HG03108 (cell line): ENCODE results near the gene OR4F6.

Experiments used
- ATAC-seq: cut with Tn5 transposase; IDR thresholded peaks from one replicate; pipeline ENCODE4 v1.9.1; 2021; ENCODE audit warnings: moderate library complexity; ENCODE audit not compliant: unreplicated experiment

The OR4F6 gene

DNA sequence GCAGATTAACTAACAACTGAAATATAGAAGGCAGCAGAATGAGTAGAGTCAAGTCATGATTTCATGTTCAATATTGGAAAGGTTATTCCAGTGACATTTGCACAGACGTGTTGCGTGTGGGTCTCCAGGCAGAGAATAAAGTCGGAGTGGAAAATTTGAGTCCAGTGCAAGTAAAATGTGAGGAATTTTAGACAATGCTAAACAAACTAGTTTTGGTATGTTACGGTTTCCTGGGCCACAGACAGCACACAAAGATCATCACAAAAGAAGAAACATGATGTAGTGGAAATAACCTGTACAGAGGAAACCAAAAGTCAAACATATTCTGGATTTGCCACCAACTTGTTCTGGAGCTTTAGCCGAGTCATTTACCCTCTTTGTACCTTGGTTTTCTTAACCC lies 367 bp downstream of the OR4F6 start:
- ATAC-seq = no peak

DNA sequence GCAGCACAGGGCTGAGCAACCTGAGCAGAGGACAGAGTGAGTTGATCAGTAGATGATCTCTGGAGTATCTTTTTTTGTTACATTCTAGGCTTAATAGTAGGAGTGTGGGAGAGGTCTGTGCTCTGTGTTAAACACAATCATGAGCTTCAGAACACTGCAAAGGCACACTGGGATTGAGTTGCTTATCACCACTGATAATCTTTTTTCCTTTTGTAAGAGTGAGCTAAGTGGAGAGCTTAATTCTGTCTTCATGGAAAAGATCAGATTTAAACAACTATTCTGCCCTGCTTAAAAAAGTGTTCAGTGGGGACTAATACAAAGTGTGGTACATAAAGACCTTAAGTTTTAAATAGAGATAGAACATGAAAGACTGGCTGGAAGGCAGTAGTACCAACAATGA lies 1.1 kb downstream of the OR4F6 start:
- no peak for ATAC-seq

DNA sequence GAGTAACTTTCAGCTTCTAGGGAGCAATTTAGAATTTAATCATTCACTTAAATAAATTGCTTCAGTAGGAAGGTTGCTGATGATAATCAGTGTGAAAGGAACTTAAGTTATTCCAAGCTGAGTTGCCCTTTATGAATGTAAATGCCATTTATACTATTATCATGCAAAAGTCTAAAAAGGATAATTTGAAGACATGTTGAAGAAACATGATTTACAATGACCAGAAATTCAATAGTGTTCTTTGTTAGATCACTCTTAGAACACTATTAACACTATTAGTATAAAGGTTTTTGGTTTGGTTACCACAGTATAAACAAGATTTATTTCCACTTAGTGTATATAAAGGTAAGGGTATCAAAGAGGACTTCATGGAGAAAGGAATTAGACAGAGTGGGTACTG lies 1.6 kb downstream of the OR4F6 start:
- no peak for ATAC-seq

DNA sequence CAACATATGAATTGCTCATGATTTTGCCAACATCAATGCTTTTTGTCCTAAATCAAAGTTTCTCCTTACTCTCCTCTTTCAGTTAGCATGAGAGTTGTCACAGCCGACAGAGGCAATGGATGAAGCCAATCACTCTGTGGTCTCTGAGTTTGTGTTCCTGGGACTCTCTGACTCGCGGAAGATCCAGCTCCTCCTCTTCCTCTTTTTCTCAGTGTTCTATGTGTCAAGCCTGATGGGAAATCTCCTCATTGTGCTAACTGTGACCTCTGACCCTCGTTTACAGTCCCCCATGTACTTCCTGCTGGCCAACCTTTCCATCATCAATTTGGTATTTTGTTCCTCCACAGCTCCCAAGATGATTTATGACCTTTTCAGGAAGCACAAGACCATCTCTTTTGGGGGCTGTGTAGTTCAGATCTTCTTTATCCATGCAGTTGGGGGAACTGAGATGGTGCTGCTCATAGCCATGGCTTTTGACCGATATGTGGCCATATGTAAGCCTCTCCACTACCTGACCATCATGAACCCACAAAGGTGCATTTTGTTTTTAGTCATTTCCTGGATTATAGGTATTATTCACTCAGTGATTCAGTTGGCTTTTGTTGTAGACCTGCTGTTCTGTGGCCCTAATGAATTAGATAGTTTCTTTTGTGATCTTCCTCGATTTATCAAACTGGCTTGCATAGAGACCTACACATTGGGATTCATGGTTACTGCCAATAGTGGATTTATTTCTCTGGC lies 2.5 kb downstream of the OR4F6 start:
- no peak for ATAC-seq

DNA sequence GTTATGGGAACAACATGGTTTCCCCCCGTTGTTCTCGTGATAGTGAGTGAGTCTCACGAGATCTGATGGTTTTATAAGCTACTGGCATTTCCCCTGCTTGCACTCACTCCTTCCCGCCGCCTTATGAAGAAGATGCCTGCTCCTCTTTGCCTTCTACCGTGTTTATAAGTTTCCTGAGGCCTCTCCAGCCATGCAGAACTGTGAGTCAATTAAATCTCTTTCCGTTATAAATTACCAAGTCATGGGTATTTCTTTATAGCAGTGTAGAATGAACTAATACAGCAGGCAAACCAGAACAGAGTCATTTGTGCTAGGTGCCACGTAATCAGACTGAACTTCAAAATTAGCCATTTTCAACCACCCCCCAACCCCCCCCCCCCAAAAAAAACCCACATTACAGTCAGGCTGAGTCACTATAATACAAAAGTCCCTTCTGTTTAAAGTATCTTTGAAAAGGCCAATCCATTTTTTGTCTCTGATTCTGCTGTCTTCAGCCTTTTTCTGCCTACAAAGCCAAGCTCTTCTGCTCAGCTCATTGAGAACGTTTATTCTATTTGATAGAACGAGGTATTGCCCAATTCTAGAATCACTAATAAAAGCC lies 4.1 kb downstream of the OR4F6 start:
- ATAC-seq = no peak

DNA sequence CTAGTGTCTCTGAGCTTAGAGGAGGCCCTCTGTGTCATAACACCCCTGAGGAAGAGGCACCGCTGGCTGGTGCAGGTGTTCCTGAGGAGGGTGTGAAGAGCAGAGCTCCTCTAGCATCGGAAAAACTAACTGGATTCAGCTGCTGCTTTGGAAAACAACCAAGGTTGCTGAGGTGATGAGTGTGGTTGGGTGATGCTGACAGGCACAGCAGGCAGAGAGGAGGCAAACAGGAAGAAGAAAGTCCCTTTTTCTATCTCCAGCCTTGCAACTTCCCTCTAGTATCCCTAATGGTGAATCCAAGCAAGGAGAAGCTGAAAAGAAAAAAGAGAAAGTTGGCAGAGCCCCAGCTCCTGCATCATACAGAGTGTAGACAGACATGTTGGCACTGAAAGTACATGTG lies 4.9 kb downstream of the OR4F6 start:
- no peak for ATAC-seq

DNA sequence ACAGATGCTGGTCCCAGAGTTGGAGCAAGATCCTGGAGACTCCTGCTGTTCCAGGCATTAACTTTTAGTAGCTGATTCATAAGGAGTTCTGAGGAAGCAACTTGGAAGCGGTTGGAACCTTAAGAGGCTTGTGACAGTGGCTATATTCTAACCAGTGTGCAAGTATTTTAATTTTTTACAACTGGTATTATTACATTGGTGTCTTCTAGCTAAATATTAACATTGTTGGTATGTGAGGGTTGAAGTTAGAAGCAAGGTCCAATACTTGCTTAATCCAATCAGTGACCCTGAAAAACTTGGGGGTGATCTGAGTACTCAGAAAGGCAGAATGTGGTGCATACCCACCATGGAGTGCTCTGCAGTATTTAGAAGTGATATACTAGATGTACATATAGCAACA lies 7.1 kb downstream of the OR4F6 start:
- ATAC-seq = no peak

DNA sequence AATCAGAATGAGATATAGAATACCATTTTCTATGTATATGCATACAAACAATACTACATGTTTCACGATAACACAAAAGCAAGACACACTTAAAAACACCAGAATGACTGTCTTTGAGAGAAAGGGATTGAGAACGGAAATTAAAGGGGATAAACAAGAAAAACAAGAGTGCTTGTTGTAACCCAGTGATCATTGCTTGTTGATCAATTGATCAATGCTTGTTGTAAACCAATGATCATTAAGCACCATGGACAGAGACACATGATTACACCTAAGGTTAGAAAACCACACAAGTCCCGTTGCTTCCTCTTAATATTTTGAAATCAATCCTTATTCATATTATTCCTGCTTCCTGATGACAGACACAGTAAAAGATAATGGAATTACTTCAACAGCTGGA lies 7.6 kb downstream of the OR4F6 start:
- ATAC-seq = no peak

DNA sequence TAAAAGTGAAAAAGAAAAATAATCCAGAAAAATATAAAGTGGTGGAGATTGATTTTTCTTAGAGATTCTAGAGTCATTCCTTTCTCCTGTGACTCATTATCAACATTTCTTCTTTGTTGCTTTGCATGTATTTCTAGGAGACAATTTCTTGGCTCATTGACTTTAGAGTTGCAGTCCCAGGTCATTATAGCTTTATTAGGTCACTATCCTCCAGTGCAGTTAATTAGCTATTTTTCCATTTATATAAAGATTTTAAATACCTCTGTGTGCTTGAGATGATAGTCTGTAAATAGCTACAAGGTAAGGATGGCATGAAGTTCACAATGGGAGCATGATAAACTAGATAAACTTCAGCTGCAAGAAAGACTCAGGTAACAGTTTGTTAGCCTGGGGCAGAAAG lies 8.6 kb downstream of the OR4F6 start, which contains the start of gene OR4F15:
OR4F15 (plus strand) TSS at position 301 of the 400 bp plus-strand sequence. CDS start 5,985 bp downstream, outside the sequence.
- ATAC-seq = no peak

DNA sequence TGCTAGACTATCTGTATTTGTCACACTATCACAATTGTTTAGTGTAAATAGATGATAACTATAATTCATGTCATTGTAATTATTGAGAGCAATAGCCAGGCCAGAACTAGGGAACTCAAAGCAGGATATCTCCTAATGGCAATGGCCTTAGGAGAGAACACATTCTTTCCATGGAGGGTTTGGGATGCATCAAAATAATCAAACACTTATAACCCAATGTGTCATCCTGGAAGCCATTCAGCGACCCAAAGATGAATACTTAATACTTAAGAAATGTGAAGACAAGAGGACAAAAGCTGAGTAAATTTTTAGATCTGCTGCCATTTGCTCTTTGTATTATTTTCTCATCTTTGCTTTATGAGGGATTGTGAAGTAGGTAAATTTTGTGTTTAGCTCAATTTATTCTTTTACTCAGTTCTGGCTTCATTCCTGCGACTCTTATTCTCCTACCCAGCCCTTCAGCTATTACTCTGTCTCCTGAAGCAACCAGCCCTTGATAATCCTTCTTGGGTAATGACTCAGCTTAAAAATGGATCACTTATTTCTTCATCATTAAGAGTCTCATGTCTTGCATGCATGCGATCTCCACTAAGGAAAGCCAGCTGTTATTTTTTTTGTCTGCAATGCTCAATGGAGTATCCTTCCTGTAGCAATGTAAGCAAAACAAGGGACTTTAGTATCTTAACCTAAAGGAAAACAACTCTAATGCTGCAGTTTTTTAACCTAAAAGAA lies 10.7 kb downstream of the OR4F6 start:
- no peak for ATAC-seq

DNA sequence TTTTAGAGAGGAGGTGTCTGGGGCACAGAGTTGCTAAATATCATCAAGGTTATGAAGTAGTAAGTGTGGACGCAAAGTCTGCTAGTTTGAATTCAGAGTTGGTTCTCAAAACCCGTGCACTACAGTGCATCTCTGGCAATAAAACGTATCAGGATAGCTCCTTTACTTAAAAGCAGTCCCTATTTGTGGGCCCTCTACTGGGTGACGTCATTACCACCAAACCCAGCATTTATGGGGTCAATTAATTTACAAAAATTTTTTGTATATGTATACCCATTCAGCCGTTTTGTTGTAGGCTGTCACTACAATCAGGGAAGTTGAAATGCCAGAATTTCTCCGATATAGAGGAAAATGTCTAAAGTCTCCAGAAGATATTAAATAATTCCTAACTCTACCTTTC lies 17.5 kb downstream of the OR4F6 start:
- no peak for ATAC-seq

DNA sequence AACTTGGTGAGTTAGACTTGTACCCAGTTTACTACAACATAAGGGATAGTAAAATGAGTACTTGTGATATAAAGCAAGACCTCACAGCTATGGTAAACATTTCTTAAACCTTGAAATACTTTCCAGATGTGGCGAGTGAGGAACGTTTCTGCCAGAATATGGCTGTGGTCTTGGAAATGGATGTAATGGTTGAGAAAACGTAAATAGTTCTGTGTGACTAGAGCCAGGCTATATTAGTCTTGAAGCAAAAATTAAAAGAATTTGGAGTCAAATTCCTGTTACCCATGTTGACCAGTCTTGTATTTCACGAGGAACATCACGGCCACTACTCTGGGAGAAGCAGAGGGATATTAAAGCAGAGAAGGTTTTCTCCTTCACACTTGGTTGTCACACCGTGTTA lies 23.9 kb downstream of the OR4F6 start:
- ATAC-seq = no peak

DNA sequence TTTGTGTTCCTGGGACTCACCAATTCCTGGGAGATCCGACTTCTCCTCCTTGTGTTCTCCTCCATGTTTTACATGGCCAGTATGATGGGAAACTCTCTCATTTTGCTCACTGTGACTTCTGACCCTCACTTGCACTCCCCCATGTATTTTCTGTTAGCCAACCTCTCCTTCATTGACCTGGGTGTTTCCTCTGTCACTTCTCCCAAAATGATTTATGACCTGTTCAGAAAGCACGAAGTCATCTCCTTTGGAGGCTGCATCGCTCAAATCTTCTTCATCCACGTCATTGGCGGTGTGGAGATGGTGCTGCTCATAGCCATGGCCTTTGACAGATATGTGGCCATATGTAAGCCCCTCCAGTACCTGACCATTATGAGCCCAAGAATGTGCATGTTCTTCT lies 25.5 kb downstream of the OR4F6 start:
- no peak for ATAC-seq

DNA sequence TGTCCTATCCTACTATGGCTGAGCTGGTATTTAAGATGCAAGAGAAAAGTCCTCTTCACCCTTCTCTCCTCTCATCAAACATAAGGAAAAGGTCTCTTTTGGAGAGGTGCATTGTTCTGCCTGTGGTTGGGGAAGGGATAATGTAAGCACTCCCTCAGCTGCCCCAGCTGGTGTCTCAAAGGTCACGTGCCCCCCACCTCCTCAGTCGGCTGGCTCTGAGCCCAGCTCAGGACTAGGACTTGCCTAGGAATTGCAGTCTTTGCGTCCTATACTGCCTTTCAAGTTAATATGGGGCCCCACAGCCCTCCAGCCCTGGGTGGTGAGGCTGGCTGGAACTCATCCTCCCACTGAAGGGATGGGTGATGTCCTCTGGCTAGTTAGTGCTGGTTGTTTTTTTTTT lies 38.3 kb downstream of the OR4F6 start:
- ATAC-seq = no peak

DNA sequence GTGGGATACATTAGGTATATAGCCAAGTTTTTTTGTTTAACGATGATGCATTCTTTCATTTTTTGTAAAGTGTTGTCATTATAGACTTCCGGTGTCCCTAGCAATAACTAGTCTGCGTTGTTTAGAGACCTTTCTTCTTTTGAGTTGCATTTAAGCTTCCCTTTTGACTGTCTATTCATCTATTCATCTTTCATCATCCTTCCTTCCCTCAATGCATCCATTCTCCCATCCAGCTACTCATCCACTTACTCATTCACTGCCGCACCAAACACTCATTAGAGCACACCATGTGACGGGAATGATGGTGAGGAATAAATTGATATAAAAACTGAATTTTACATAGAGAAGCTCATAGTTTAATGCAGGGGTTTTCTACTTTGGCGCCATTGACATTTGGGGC lies 41.6 kb downstream of the OR4F6 start:
- ATAC-seq = no peak

DNA sequence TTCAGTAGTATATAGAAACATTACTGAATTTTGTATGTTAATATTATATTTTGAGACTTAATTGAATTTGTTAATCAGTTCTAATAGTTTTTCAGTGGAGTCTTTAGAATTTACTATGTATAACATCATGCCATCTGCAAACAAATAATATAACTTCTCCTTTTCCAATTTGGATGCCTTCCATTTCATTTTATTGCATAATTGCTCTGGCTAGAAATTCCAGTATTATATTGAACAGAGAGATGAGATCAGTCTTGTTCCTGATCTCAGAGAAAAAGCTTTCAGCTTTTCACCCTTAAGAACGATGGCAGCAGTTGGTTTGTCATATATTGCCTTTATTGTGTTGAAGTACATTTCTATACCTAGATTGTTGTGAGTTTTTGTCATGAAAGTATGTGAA lies 49.0 kb downstream of the OR4F6 start:
- ATAC-seq = no peak
